ENCODE measurements around the gene TNK2. TPM values are rescaled to one million over a fixed set of nuclear protein-coding genes. Genes with fewer than 3 reads are reported as not detected.

Gene TNK2
- total and polyA plus RNA-seq, 2 donors (not counting 3 experiments of a cell fraction or from before 2014, with no cell fraction given): 18.6 to 71.6 TPM

DNA sequence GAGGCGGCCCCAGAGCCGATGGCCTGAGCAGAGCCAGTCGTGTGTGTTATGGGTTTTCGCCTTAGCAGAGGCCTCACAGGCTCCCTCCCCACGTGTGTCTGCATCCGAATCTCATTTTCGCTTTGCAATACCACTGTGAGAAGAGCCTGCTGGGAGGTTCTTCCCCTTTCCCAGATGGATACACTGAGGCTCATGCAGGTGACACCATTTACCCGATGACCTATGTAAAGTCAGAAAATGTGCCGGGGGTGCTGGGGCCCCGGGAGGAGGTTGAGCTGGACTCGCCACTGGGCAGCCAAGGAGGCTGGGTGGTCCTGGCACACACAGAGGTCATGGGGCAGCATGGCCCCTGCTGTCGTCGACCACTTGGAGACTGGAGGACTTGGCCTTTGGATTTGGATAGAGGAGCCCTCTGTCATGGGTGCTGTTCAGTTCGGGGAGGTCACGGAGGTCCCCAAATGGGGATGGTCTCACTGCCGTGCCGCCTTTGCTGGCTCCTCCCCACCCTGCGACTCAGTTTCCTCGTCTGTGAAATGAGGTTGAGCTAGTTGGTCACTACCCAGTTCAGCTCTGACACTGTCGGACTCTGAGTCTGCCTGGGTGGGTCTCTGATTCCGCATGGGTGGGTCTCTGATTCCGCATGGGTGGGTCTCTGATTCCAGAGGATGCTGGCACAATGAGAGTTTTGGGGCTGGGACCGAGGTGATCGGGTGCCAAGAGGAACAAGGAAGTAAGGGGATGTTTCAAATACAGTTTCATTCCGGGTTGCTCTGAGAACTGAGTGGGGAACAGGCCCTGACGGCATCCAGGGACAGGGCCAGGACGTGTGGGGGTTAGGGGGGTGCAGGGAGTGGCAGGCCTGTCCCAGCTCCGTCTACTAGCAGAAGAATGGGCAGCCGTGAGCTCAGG lies 73.4 kb downstream of the TNK2 start:
- Histone ChIP-seq H3K9me1 (replicated peaks; ENCODE audit: control insufficient read depth, extremely low read depth, insufficient read depth, low read length) (no peaks in the 10 kb centered on the region), H3K79me2 (ENCODE audit: control insufficient read depth, insufficient read depth, low read length) (no peaks in the 10 kb centered on the region), H3K4me1 (ENCODE audit: control insufficient read depth, extremely low read depth, insufficient read depth, low read length) (no peaks in the 10 kb centered on the region), H4K20me1 (replicated peaks; ENCODE audit: control insufficient read depth, extremely low read depth, insufficient read depth, low read length) (no peaks in the 10 kb centered on the region), H3K4me2 (ENCODE audit: insufficient read depth, low read length) (no peak overlapping the region), H3K9me3 (replicated peaks; ENCODE audit: control insufficient read depth, insufficient read depth, low read length) (no peaks in the 10 kb centered on the region), H3K36me3 (ENCODE audit: control insufficient read depth in 2 of 2, extremely low read depth in 1 of 2, insufficient read depth in 2 of 2, low read length in 2 of 2) (no peaks in the 10 kb centered on the region), H3K9ac (replicated peaks; ENCODE audit: extremely low read depth, insufficient read depth, low read length) (no peak overlapping the region), H3K27ac (ENCODE audit: insufficient read depth, low read depth, low read length) (no peak overlapping the region), H3K4me3 (replicated peaks in 1 of 3; ENCODE audit: insufficient read depth in 1 of 3, low read depth in 1 of 3, low read length in 3 of 3) (no peak overlapping the region), H2AFZ (ENCODE audit: low read depth, low read length) (no peak overlapping the region), H3K27me3 (ENCODE audit: control insufficient read depth in 2 of 2, insufficient read depth in 2 of 2, low read length in 2 of 2) (peaks cover 2 to 11% of the 10 kb centered on the region in 2 experiments)
- FAIRE-seq: no peak
- intact Hi-C loops (cut with micrococcal nuclease) (no loop called here), dilution Hi-C loops (cut with MboI; ENCODE audit: extremely low pct_ligation_motif_present, low sequenced_read_pairs) (no loop called here)
- TF ChIP-seq, protein P1, sequence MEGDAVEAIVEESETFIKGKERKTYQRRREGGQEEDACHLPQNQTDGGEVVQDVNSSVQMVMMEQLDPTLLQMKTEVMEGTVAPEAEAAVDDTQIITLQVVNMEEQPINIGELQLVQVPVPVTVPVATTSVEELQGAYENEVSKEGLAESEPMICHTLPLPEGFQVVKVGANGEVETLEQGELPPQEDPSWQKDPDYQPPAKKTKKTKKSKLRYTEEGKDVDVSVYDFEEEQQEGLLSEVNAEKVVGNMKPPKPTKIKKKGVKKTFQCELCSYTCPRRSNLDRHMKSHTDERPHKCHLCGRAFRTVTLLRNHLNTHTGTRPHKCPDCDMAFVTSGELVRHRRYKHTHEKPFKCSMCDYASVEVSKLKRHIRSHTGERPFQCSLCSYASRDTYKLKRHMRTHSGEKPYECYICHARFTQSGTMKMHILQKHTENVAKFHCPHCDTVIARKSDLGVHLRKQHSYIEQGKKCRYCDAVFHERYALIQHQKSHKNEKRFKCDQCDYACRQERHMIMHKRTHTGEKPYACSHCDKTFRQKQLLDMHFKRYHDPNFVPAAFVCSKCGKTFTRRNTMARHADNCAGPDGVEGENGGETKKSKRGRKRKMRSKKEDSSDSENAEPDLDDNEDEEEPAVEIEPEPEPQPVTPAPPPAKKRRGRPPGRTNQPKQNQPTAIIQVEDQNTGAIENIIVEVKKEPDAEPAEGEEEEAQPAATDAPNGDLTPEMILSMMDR (IDR thresholded peaks at IDR 0.05; ENCODE audit: extremely low read depth in 1 of 2, insufficient read depth in 1 of 2, low read depth in 1 of 2, low read length in 2 of 2): no peak
- TF ChIP-seq POLR2AphosphoS5 (IDR thresholded peaks at IDR 0.05; ENCODE audit: insufficient read depth, low read depth, low read length) (no peak), POLR2A (IDR thresholded peaks at IDR 0.05; ENCODE audit: low read depth, low read length) (no peak), MYC (IDR thresholded peaks at IDR 0.05; ENCODE audit: low read depth, low read length) (no peak), EZH2 (IDR thresholded peaks at IDR 0.05; ENCODE audit: borderline replicate concordance, low read depth, low read length, severe bottlenecking) (no peak), JUN (IDR thresholded peaks at IDR 0.05; ENCODE audit: borderline replicate concordance, insufficient read depth, insufficient read length, low read depth) (no peak), GATA2 (IDR thresholded peaks at IDR 0.05; ENCODE audit: insufficient read depth, insufficient read length, low read depth, low read length) (no peak), FOS (IDR thresholded peaks at IDR 0.05; ENCODE audit: borderline replicate concordance, insufficient read depth, low read length) (no peak)
- TF ChIP-seq, protein P2, sequence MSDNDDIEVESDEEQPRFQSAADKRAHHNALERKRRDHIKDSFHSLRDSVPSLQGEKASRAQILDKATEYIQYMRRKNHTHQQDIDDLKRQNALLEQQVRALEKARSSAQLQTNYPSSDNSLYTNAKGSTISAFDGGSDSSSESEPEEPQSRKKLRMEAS (IDR thresholded peaks at IDR 0.05; ENCODE audit: insufficient read depth, insufficient read length): no peak
- no TSS peak for BruUV-seq (replicated peaks)
- ChIA-PET POLR2A (no interaction called here), CTCF (interaction anchor here (0.6 to 1.8 kb wide), 3 partner anchors 16 to 251 kb away, joined by 3 to 11 read pairs (median 4); partner anchors contain the start of gene APOD)
- DNase-seq (ENCODE audit: low read depth, low spot score): no peak

Measured in endothelial cell of umbilical vein (primary cell).